Endothelial cell of umbilical vein (primary cell): ENCODE results near the gene PYGB. TPM values are rescaled to one million over a fixed set of nuclear protein-coding genes. Genes with fewer than 3 reads are reported as not detected.
"Not testable (repeated sequence)": the region's sequence is repeated elsewhere in the genome, so short reads cannot be mapped to it uniquely, and the experiment has no call there.

ENCODE experiments used
- BruUV-seq: library from RNA; stranded (reverse); fragments of 400-500 nt; replicated peaks from 2 replicates; lab custom pipeline; 2021; lab: Mats Ljungman, UMichigan
- CTCF ChIA-PET: fragments of 300-600, 350-600 bp; sonication (Branson Sonifier 250); formaldehyde crosslinking; loops from one replicate; lab custom pipeline; 2021; ENCODE audit warnings: antibody characterized with exemption, inconsistent platforms; lab: Charles Lee
- POLR2A ChIA-PET: fragments of 300-600, 350-600 bp; sonication (Branson Sonifier 250); formaldehyde crosslinking; loops from one replicate; lab custom pipeline; 2021; ENCODE audit warnings: antibody characterized with exemption, inconsistent platforms; lab: Charles Lee
- DNase-seq: peaks from one replicate; pipeline ENCODE4 v3.0.0-alpha.2; 2011; ENCODE audit warnings: low read depth, low spot score
- FAIRE-seq: peaks from 2 replicates; lab custom pipeline; 2011; peaks lifted over from hg19 to GRCh38; lab: Jason Lieb, UNC
- H2AFZ ChIP-seq: 2 replicates; pipeline ENCODE4 v1.6.0; 2012; ENCODE audit warnings: low read depth, low read length, control low read depth, inconsistent platforms
- H3K27ac ChIP-seq: 2 replicates; pipeline ENCODE4 v1.5.1; 2011; ENCODE audit warnings: low read depth, mild to moderate bottlenecking, control low read depth, low read length, moderate library complexity; ENCODE audit not compliant: insufficient read depth
- H3K27me3 ChIP-seq, 2 experiments: 2 replicates each; pipeline versions ENCODE4 v1.6.0 to v1.6.1; 2011; ENCODE audit warnings: low read length in 2 of 2, mixed read lengths in 1 of 2; ENCODE audit not compliant: control insufficient read depth in 2 of 2, insufficient read depth in 2 of 2
- H3K36me3 ChIP-seq, 2 experiments: 2 replicates in 1 of 2; 3 replicates in 1 of 2; pipeline ENCODE4 v1.5.1; 2011; ENCODE audit warnings: low read length in 2 of 2, mild to moderate bottlenecking in 1 of 2, moderate library complexity in 1 of 2; ENCODE audit not compliant: control insufficient read depth in 2 of 2, insufficient read depth in 2 of 2; ENCODE audit errors: extremely low read depth in 1 of 2
- H3K4me1 ChIP-seq: 3 replicates; pipeline ENCODE4 v1.5.1; 2011; ENCODE audit warnings: mild to moderate bottlenecking, low read length; ENCODE audit not compliant: control insufficient read depth, insufficient read depth; ENCODE audit errors: extremely low read depth
- H3K4me2 ChIP-seq: 2 replicates; pipeline ENCODE4 v1.6.1; 2011; ENCODE audit warnings: low read length, control low read depth, mixed read lengths; ENCODE audit not compliant: insufficient read depth
- H3K4me3 ChIP-seq, 3 experiments: fragments of 200-600 bp in 1 of 3; sonication (generic), shearing (Covaris generic) in 1 of 3; replicated peaks in 1 of 3; 2 replicates each; pipeline ENCODE4 v1.5.1; 2011 to 2016; ENCODE audit warnings: control low read depth in 3 of 3, low read length in 3 of 3, mild to moderate bottlenecking in 2 of 3, inconsistent platforms in 1 of 3, low read depth in 1 of 3, moderate library complexity in 1 of 3; ENCODE audit not compliant: insufficient read depth in 1 of 3
- H3K79me2 ChIP-seq: 2 replicates; pipeline ENCODE4 v1.6.0; 2012; ENCODE audit warnings: low read length, inconsistent platforms; ENCODE audit not compliant: control insufficient read depth, insufficient read depth
- H3K9ac ChIP-seq: replicated peaks from 2 replicates; pipeline ENCODE3; 2011; ENCODE audit warnings: low read length, control low read depth; ENCODE audit not compliant: insufficient read depth; ENCODE audit errors: extremely low read depth
- H3K9me1 ChIP-seq: replicated peaks from 3 replicates; pipeline ENCODE4 v1.6.0; 2011; ENCODE audit warnings: mild to moderate bottlenecking, low read length; ENCODE audit not compliant: control insufficient read depth, insufficient read depth; ENCODE audit errors: extremely low read depth
- H3K9me3 ChIP-seq: replicated peaks from 2 replicates; pipeline ENCODE4 v1.5.1; 2012; ENCODE audit warnings: low read length, inconsistent platforms; ENCODE audit not compliant: control insufficient read depth, insufficient read depth
- H4K20me1 ChIP-seq: replicated peaks from 2 replicates; pipeline ENCODE3; 2011; ENCODE audit warnings: mild to moderate bottlenecking, low read length; ENCODE audit not compliant: control insufficient read depth, insufficient read depth; ENCODE audit errors: extremely low read depth
- EZH2 ChIP-seq: IDR thresholded peaks from 2 replicates; pipeline ENCODE4 v1.6.1; 2012; ENCODE audit warnings: borderline replicate concordance, low read depth, mild to moderate bottlenecking, moderate library complexity, low read length, inconsistent platforms; ENCODE audit not compliant: severe bottlenecking
- GATA2 ChIP-seq: IDR thresholded peaks from 2 replicates; pipeline ENCODE4 v1.7.0; 2011; ENCODE audit warnings: low read depth, mild to moderate bottlenecking, moderate library complexity, mixed read lengths, low read length; ENCODE audit not compliant: insufficient read length, insufficient read depth
- JUN ChIP-seq: IDR thresholded peaks from 2 replicates; pipeline ENCODE4 v1.6.1; 2011; ENCODE audit warnings: borderline replicate concordance, low read depth; ENCODE audit not compliant: insufficient read length, insufficient read depth
- dilution Hi-C: fragments of 300-500 bp; cut with MboI; formaldehyde crosslinking; loops from one replicate; pipeline ENCODE4 v1.15.0; 2019; ENCODE audit warnings: low sequenced_read_pairs; ENCODE audit not compliant: extremely low pct_ligation_motif_present
- intact Hi-C: fragments of 100-400 bp; cut with micrococcal nuclease; formaldehyde crosslinking; loops from one replicate; pipeline ENCODE4 v1.10.0; 2022
- polyA plus RNA-seq, 4 experiments: library from polyadenylated mRNA; depleted of rRNA in 3 of 4; stranded (reverse) in 3 of 4; unstranded in 1 of 4; fragments of >200 nt; gene quantifications; 2 replicates each; pipeline versions ENCODE4 v1.2.1 to v1.2.3, GENCODE V29; 2011 to 2012; ENCODE audit warnings: missing spikeins in 1 of 4
- total RNA-seq: library from RNA; stranded (reverse); gene quantifications from 2 replicates; pipeline ENCODE4 v1.2.3, GENCODE V29; 2021

The PYGB gene
- total and polyA plus RNA-seq, 2 donors (not counting 3 experiments of a cell fraction or from before 2014, with no cell fraction given), result 36.1 to 60.2 TPM

GRCh38 chr20:25310921-25311728 is 63.2 kb downstream of the PYGB start:
- no peak overlapping the region for H2AFZ ChIP-seq
- H3K4me1 ChIP-seq, result peaks cover 16% of the 10 kb centered on the region
- no peak overlapping the region for H3K4me2 ChIP-seq
- H3K36me3 ChIP-seq, result no peaks in the 10 kb centered on the region
- POLR2A ChIA-PET, result no interaction called here
- TF ChIP-seq JUN, result no peak
- TF ChIP-seq EZH2, result no peak
- TF ChIP-seq GATA2, result no peak
- FAIRE-seq (no peak), DNase-seq (no peak)
- H3K9me3 ChIP-seq, result no peaks in the 10 kb centered on the region
- H4K20me1 ChIP-seq, result no peaks in the 10 kb centered on the region
- H3K27me3 ChIP-seq, result no peaks in the 10 kb centered on the region
- CTCF ChIA-PET, result interaction anchor here (0.6 to 2.1 kb wide), 4 partner anchors 15 to 261 kb away, joined by 4 to 31 read pairs (median 5); partner anchors contain the start of gene GINS1
- H3K79me2 ChIP-seq, result no peaks in the 10 kb centered on the region
- peak overlapping the region; percentile 3 for H3K27ac ChIP-seq
- H3K9me1 ChIP-seq, result no peaks in the 10 kb centered on the region
- no peak overlapping the region for H3K9ac ChIP-seq
- no TSS peak for BruUV-seq
- dilution Hi-C loops (no loop called here), intact Hi-C loops (loop anchor here (1.0 to 2.0 kb wide), 2 partner anchors 80 to 88 kb away; partner anchors contain the start of gene ABHD12)
- H3K4me3 ChIP-seq, result no peak overlapping the region

GRCh38 chr20:25312716-25313115 is 64.8 kb downstream of the PYGB start:
- dilution Hi-C loops, POLR2A ChIA-PET, H3K4me2 ChIP-seq, CTCF ChIA-PET, H2AFZ ChIP-seq, intact Hi-C loops, H3K27me3 ChIP-seq, FAIRE-seq, H4K20me1 ChIP-seq, H3K27ac ChIP-seq, BruUV-seq, H3K4me3 ChIP-seq, H3K36me3 ChIP-seq, DNase-seq, H3K9ac ChIP-seq, H3K79me2 ChIP-seq, H3K9me3 ChIP-seq, H3K9me1 ChIP-seq: not testable (repeated sequence)
- H3K4me1 ChIP-seq, result peaks cover 16% of the 10 kb centered on the region
